AG09319 (cell line): Measurements from ENCODE around the gene RALGPS1.
A peak's percentile ranks its signal among the peaks of the same experiment; 100 is the strongest.

Source experiments
- DNase-seq: peaks from one replicate; pipeline ENCODE4 v3.0.0-alpha.2; 2010; ENCODE audit warnings: low read depth; ENCODE audit errors: extremely low read depth
- CTCF ChIP-seq: IDR thresholded peaks from 2 replicates; pipeline ENCODE4 v1.5.1; 2011; ENCODE audit warnings: low read depth, mild to moderate bottlenecking, inconsistent platforms, low read length, moderate library complexity

The RALGPS1 gene

DNA sequence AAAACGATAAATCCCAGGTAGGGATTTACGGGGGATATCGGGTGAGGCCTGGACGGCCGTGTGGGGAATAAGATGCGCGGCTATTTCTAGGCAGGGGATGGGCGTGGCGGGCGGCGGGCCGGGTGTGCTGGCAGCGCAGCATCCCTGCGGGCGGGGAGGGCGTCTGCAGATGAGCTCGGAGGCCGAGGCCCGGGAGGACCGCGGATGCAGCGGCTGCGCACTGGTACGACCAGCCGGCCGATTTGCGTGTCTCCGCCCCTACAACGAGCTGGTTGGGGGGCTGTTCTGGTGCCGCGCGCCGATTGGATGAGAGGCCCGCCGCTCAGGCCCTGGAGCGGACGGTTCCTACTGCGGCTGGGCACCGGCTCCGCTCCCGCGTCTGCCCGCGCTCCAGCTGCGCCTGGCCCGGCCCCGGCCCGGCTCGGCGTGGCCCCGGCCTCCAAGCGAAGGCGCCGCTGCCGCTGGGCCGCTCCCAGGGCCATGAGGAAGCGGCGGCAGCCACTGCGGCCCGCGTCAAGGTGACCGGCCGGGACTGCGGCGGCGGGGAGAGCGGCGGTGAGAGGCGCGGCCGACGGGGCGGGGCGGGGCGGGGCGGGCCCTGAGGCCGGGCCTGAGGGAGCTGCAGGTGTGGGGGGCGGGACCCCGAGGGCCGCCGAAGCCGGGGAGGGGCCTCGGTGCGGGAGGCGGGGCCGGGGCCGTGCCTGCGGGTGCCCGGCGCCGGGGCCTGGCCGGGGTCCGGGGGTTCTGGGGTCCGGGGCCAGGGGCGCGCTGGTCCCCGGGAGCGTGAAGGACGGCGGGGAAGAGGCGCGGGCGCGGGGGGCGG, at the start of gene RALGPS1:
Gene RALGPS1, plus strand, starts transcription at position 325 of the 823 bp plus-strand sequence. CDS start 47,508 bp downstream, outside the sequence.
- TF ChIP-seq CTCF, result no peak

DNA sequence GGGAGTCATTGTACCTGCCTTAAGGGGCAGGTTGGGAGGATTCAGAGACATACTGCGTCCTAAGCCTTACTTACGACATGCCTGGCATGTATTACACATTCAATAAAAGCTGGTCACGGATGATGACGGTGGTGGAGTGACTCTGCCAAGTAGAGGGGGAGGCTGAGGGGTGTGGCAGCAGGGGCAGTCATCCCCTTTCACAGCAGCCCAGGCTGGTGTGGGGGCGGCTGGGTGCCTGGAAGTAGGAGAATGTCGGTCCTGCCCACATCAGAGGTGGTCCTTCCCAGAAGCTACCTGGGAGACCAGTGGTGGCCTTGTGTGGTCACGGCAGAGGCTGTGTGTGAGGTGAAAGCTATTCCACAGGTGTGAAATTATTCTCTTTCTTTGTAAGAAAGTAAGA, 45.2 kb upstream of the RALGPS1 start:
- no peak for DNase-seq
- TF ChIP-seq CTCF, result no peak

More for the DNA sequence above, at the start of gene RALGPS1:
- peak; percentile 88 for DNase-seq

DNA sequence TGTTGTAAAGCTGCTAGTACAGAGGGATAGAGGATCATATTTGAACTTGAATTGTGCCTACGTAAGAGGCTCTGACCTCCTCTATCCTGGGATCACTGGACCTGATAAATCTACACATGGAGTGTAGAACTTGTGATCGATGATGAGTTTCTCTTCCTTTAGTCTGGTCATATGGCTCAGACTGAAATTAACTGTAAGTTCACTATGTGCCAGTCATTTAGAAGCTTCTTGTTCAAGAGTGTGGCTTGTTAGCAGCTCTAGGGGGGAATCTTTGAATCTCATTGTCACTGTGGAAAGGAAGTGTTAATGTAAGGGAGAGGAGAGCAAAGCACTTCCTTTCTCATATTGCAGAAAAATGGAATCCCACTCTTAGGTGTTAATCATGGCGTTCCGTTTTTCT, 42.1 kb upstream of the RALGPS1 start:
- no peak for TF ChIP-seq CTCF
- no peak for DNase-seq

DNA sequence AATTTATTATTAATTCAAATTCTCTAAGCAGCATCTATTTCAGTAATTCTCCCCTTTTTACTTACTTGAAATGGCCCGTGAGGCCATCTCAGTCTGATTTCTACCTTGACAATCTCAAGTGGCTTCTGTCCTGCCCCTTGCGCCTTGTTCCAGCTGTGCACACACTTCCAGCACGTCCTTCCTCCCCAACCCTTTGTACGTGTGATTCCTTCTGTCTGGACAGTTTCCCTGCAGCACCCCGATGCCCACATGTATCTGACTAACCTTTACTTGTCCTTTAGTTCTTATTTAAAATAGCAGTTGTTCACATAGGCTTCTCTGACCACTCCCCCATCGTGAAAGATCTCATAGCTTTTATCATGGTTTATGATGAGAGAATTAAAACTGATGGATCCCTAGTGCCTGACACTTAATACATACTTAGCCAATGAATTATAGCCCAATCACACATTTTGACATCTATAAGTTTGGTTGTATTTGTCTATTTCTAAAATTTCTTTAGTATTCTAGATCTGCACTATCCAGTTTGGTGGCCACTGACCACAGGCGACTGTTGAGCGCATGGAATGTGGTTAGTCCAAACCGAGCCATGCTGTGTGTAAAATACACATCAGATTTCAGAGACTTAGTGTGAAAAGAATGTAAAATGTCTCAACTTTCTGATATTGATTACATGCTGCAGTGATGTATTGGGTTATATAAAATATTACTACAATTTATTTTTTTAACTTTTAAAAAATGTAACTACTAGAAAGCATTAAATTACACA, 39.9 kb upstream of the RALGPS1 start:
- no peak for DNase-seq
- TF ChIP-seq CTCF, result no peak

DNA sequence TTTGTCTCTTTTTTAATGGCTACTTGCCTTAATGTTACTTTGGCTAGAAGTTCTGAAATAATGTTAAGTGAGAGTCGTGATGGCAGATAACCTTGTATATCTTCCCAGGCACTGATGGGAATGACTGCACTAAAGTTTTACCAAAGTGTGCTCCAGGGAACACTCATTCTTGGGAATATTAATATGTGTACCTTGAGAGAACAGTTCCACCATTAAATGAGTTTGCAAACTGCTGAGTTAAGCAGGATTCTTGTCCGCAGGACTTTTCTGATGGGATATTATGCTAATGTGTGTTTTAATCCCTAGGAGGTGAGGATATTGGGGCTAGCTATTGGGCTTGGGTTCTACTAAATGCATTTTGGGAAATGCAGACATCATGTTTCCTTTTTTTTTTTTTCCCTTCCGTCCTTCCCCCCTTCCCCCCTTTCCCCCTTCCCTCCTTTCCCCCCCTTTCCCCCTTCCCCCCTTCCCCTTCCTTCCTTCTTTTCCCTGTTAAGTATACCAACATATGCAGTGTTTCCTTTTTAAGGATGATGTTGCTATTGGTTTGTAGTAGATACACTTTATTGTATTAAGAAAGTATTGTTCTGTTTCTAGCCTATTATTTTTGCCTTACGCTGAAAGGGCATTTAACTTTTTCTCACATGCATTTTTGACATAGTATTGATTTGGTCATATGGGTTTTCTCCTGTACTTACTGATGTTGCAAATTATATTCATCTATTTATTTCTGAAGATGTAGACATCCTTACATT, 38.6 kb upstream of the RALGPS1 start:
- no peak for TF ChIP-seq CTCF
- no peak for DNase-seq

- DNase-seq, result no peak
- no peak for TF ChIP-seq CTCF
These were observed 38.1 kb upstream of the RALGPS1 start for GRCh38 chr9:126876531-126876930.

GRCh38 chr9:126877418-126877817, 37.2 kb upstream of the RALGPS1 start:
- DNase-seq, result no peak

More at GRCh38 chr9:126877418-126877817, 37.2 kb upstream of the RALGPS1 start:
- no peak for TF ChIP-seq CTCF
